ENCODE results near the gene FNDC3B. TPM values are rescaled to one million over a fixed set of nuclear protein-coding genes. Genes with fewer than 3 reads are reported as not detected.
"Not testable (repeated sequence)": the region's sequence is repeated elsewhere in the genome, so short reads cannot be mapped to it uniquely, and the experiment has no call there.

The FNDC3B gene
- total RNA-seq, 1 donor from 2014 or later = 68.5 TPM

DNA sequence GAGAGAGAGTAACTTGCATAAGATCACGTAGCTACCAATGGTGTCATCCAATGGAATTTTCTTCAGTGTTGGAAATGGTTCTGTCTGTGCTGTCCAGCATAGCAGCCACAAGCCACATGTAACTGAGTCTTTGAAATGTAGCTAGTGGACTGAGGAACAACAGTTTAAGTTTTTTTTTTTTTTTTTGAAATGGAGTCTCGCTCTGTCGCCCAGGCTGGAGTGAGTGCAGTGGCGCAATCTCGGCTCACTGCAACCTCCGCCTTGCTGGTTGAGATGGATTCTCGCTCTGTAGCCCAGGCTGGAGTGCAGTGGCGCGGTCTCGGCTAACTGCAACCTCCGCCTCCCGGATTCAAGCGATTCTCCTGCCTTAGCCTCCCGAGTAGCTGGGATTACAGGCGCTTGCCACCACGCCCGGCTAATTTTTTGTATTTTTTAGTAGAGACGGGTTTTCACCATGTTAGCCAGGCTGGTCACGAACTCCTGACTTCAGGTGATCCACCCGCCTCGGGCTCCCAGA lies 3.3 kb downstream of the FNDC3B start:
- H3K27ac ChIP-seq; DNase-seq (ENCODE audit: extremely low spot score in 2 of 2): not testable (repeated sequence)
- peak in 1 of 2 donors; percentile 23 for TF ChIP-seq POLR2AphosphoS5 (IDR thresholded peaks at IDR 0.05; ENCODE audit: insufficient read depth in 1 of 2, low read depth in 1 of 2)

DNA sequence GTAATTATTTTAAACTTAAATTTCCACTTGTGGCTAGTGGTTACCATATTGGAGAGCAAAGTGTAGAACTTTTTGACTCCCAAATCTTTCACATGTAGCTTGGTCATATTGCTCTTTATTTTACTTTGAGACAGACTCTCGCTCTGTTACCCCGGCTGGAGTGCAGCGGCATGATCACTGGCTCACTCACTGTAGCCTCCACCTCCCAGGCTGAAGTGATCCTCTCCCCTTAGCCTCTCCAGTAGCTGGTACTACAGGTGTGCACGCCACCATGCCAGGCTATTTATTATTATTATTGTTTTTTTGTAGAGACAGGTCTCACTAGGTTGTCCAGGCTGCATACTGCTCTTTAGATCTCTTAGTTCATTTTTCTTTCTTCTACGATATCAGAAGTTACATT lies 3.9 kb downstream of the FNDC3B start:
- DNase-seq (ENCODE audit: extremely low spot score in 2 of 2) = no peak
- Histone ChIP-seq H3K9me3 (no peaks in the 10 kb centered on the region), H3K4me3 (no peak overlapping the region), H3K27ac (no peak overlapping the region), H3K4me1 (peaks cover 57% of the 10 kb centered on the region), H3K27me3 (no peaks in the 10 kb centered on the region), H3K36me3 (no peaks in the 10 kb centered on the region)
- intact Hi-C loops (cut with DNase I) = loop anchor here (10.0 kb wide), 1 partner anchor 292 kb away; no protein-coding TSS in a partner anchor
- TF ChIP-seq POLR2AphosphoS5 (IDR thresholded peaks at IDR 0.05; ENCODE audit: insufficient read depth in 1 of 2, low read depth in 1 of 2) (no peak), POLR2A (IDR thresholded peaks at IDR 0.05) (no peak), CTCF (IDR thresholded peaks at IDR 0.05) (no peak)

More for the DNA sequence above, 3.3 kb downstream of the FNDC3B start:
- peak overlapping the region in 1 of 2 donors; percentile 89 for H3K4me3 ChIP-seq
- H3K4me1 ChIP-seq = peaks cover 57% of the 10 kb centered on the region
- not testable (repeated sequence) for H3K27me3 ChIP-seq, H3K9me3 ChIP-seq, H3K36me3 ChIP-seq
- intact Hi-C loops (cut with DNase I) = loop anchor here (10.0 kb wide), 1 partner anchor 292 kb away; no protein-coding TSS in a partner anchor

DNA sequence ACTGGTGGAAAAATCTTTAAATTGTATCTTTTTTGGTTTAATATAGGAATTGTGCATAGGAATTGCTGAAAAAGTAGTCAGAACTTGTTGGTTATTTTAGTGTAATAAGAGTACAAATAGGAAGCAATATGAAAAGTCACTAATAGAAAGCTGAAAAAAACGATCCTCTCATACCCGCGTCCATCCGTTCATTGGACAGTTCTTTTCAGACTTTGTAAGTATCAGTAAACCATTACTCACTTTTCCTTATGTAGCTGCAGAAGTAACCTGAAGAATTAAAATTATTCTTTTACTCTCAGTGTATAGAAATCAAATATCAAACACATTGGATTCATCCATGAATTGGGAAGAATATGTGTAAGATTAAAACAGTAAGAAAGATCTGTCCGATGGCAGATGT lies 4.4 kb downstream of the FNDC3B start:
- Histone ChIP-seq H3K27me3 (no peaks in the 10 kb centered on the region), H3K4me1 (peaks cover 54% of the 10 kb centered on the region)
- intact Hi-C loops (cut with DNase I) = loop anchor here (10.0 kb wide), 1 partner anchor 291 kb away; no protein-coding TSS in a partner anchor

DNA sequence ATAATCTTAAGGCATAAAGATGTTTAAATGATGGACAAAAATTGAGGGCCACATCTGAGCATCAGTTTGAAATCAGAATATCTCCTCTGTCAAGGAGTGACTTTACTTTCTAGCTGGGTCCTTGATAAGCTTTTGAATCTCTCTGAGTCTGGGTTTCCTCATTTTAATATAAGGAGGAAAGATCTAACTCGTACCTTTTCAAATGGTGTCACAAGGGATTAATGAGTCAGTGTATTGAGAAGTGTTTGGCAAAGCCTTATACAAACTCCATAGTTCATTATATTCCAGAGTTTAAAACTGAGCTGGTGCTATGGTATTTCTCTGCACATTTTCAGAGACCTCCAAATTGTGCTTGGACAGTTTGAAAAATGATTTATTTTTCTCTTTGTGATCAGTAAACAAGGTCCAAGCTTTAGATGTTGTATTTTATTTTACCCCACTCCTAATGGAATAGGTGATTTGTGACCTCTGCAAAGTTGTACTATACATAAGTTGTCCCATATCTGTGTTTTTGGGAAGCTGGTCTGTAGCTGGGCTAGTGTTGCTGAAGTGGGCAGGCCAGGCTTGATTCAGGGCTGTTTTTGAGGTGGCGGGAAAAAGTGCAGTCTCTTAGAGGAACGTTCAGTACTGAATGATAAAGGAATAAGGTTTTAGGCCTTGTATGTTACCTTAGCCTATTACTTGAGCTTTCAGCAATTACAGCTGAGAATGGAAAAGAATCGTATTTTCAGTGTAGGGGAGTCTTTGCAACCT lies 5.6 kb downstream of the FNDC3B start:
- H3K27me3 ChIP-seq = no peaks in the 10 kb centered on the region
- intact Hi-C loops (cut with DNase I) = loop anchor here (10.0 kb wide), 1 partner anchor 290 kb away; no protein-coding TSS in a partner anchor
- no peaks in the 10 kb centered on the region for H3K9me3 ChIP-seq
- H3K4me3 ChIP-seq = no peak overlapping the region
- TF ChIP-seq POLR2A (IDR thresholded peaks at IDR 0.05) = no peak
- no peak for TF ChIP-seq CTCF (IDR thresholded peaks at IDR 0.05)
- TF ChIP-seq POLR2AphosphoS5 (IDR thresholded peaks at IDR 0.05; ENCODE audit: insufficient read depth in 1 of 2, low read depth in 1 of 2) = no peak
- peaks cover 50% of the 10 kb centered on the region for H3K4me1 ChIP-seq
- no peak for DNase-seq (ENCODE audit: extremely low spot score in 2 of 2)
- no peaks in the 10 kb centered on the region for H3K36me3 ChIP-seq
- H3K27ac ChIP-seq = peak overlapping the region; percentile 20

More for the DNA sequence above, 4.4 kb downstream of the FNDC3B start:
- TF ChIP-seq CTCF (IDR thresholded peaks at IDR 0.05) = no peak
- TF ChIP-seq POLR2A (IDR thresholded peaks at IDR 0.05) = no peak
- TF ChIP-seq POLR2AphosphoS5 (IDR thresholded peaks at IDR 0.05; ENCODE audit: insufficient read depth in 1 of 2, low read depth in 1 of 2) = no peak
- DNase-seq (ENCODE audit: extremely low spot score in 2 of 2) = no peak
- Histone ChIP-seq H3K27ac (no peak overlapping the region), H3K4me3 (no peak overlapping the region), H3K36me3 (no peaks in the 10 kb centered on the region), H3K9me3 (no peaks in the 10 kb centered on the region)

DNA sequence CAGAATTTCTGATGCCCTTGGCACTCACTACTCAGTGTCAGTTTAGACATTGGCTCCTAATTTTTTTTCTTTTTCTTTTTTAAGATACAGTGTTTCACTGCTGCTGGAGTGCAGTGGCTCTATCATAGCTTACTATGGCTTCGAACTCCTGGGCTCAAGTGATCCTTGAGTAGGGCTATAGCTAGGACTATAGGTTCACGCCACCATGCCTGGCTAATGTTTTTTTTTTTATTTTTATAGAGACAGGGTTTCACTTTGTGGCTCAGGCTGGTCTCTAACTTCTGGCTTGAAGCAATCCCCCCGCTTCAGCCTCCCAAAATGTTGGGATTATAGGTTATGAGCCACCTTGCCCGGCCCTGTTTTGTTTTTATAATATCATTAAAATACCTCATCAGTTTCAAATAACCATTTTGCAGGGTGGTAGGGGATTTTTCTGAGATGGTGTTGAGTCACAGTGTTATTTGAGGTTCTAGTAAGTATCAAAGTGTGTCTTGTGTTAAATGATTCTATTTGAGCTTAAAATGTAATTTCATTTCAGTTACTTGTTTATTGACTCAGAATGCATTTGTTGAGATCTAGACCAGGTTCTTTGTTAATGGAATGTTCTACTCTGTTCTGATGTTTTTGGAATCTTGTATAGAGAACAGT lies 7.0 kb downstream of the FNDC3B start:
- TF ChIP-seq POLR2AphosphoS5 (IDR thresholded peaks at IDR 0.05; ENCODE audit: insufficient read depth in 1 of 2, low read depth in 1 of 2) = no peak
- TF ChIP-seq CTCF (IDR thresholded peaks at IDR 0.05) = no peak
- TF ChIP-seq POLR2A (IDR thresholded peaks at IDR 0.05) = no peak
- Histone ChIP-seq H3K4me3 (no peak overlapping the region), H3K36me3 (no peaks in the 10 kb centered on the region), H3K4me1 (peaks cover 50% of the 10 kb centered on the region), H3K27me3 (no peaks in the 10 kb centered on the region), H3K27ac (no peak overlapping the region), H3K9me3 (no peaks in the 10 kb centered on the region)
- DNase-seq (ENCODE audit: extremely low spot score in 2 of 2) = no peak
- intact Hi-C loops (cut with DNase I) = loop anchor here (10.0 kb wide), 1 partner anchor 288 kb away; no protein-coding TSS in a partner anchor

Measured in vagina (tissue), 2 donors.